ENCODE results near the gene SORCS2. TPM values are rescaled to one million over a fixed set of nuclear protein-coding genes. Genes with fewer than 3 reads are reported as not detected.

Gene SORCS2
- total RNA-seq, 1 experiment from 2014 or later = 0.15 TPM

DNA sequence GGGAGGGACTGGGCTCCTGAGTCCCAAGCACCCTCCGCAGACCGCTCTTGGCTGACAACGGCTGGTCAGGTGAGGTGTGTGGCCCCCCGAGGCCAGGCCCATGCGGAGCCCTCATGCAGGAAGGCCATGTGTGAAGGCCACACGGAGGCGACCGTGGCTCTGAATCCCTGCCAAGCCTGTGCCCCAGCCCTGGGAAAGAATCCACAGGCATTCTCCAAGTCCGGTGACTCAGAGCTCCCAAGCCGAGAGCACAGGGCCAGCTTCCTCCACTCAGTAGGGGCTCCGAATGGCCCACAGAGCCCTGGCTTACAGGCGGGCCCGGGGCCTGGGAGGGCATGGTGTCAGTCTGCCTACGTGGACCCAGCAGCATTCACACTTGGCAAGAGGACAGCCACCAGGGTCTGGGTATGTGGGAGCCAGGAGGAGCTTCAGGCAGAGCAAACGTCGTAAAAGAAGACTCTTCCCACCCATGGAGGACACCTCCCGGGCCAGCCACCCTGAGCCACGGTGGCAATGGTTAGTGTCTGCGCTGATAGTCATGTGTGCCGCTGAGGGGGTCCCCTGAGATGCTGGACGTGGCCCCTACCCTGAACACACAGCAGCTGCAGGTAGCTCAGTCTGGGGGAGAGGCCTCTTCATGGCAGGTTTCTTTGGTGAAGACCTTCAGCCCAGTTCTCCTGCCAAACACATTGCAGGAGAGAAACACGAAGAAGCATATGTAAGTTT, 136.7 kb downstream of the SORCS2 start:
- TF ChIP-seq TCF7L2 (IDR thresholded peaks at IDR 0.05; ENCODE audit: low read depth, low read length) = no peak
- no peak for TF ChIP-seq SIN3A (IDR thresholded peaks at IDR 0.05; ENCODE audit: borderline replicate concordance, insufficient read depth, low read depth, low read length)
- TF ChIP-seq POLR2AphosphoS5 (IDR thresholded peaks at IDR 0.05; ENCODE audit: low read depth, low read length) = no peak
- no peak for TF ChIP-seq REST (IDR thresholded peaks at IDR 0.05; ENCODE audit: insufficient read depth in 1 of 2, low read depth in 2 of 2, low read length in 1 of 2)
- TF ChIP-seq CTCF (IDR thresholded peaks at IDR 0.05) = no peak
- intact Hi-C loops (cut with micrococcal nuclease; ENCODE audit: unreplicated experiment) = no loop called here
- peaks cover 4% of the 10 kb centered on the region; the same call in 1 of the 2 replicates for H3K4me1 ChIP-seq (ENCODE audit: control insufficient read depth, insufficient read depth, low read length)
- ChIA-PET POLR2A (no interaction called here), CTCF (interaction anchor here (0.6 kb wide), 1 partner anchor 27 kb away, joined by 4 read pairs; no protein-coding TSS in a partner anchor)
- no peak overlapping the region for H3K27ac ChIP-seq (ENCODE audit: low read length)
- H3K27me3 ChIP-seq (ENCODE audit: control insufficient read depth, insufficient read depth, low read length) = no peaks in the 10 kb centered on the region
- no peaks in the 10 kb centered on the region for H3K36me3 ChIP-seq (ENCODE audit: control insufficient read depth, insufficient read depth, low read length)
- ATAC-seq = peak; percentile 71
- in situ Hi-C loops (cut with HindIII; ENCODE audit: low pct_unique_long_range_greater_than_20kb, low sequenced_read_pairs) = no loop called here
- BruUV-seq (replicated peaks) = no TSS peak
- no peak overlapping the region for H3K4me3 ChIP-seq (ENCODE audit: low read depth in 2 of 2, low read length in 2 of 2)
- H3K9me3 ChIP-seq (ENCODE audit: control insufficient read depth, insufficient read depth, low read depth, low read length) = no peaks in the 10 kb centered on the region
- DNase-seq (ENCODE audit: low read depth, low spot score) = no peak

- CTCF ChIA-PET = no interaction called here
- no TSS peak for BruUV-seq (replicated peaks)
- in situ Hi-C loops (cut with HindIII; ENCODE audit: low pct_unique_long_range_greater_than_20kb, low sequenced_read_pairs) (no loop called here), intact Hi-C loops (cut with micrococcal nuclease; ENCODE audit: unreplicated experiment) (no loop called here)
- POLR2A ChIA-PET = no interaction called here
- Histone ChIP-seq H3K9me3 (ENCODE audit: control insufficient read depth, insufficient read depth, low read depth, low read length) (no peaks in the 10 kb centered on the region), H3K27ac (ENCODE audit: low read length) (no peak overlapping the region), H3K36me3 (ENCODE audit: control insufficient read depth, insufficient read depth, low read length) (no peaks in the 10 kb centered on the region), H3K4me3 (ENCODE audit: low read depth in 2 of 2, low read length in 2 of 2) (no peak overlapping the region), H3K27me3 (ENCODE audit: control insufficient read depth, insufficient read depth, low read length) (no peaks in the 10 kb centered on the region), H3K4me1 (ENCODE audit: control insufficient read depth, insufficient read depth, low read length) (peaks cover 4% of the 10 kb centered on the region; the same call in 1 of the 2 replicates)
- DNase-seq (ENCODE audit: low read depth, low spot score) (no peak), ATAC-seq (no peak)
- no peak for TF ChIP-seq REST (IDR thresholded peaks at IDR 0.05; ENCODE audit: insufficient read depth in 1 of 2, low read depth in 2 of 2, low read length in 1 of 2)
- no peak for TF ChIP-seq CTCF (IDR thresholded peaks at IDR 0.05)
- TF ChIP-seq TCF7L2 (IDR thresholded peaks at IDR 0.05; ENCODE audit: low read depth, low read length) = no peak
- no peak for TF ChIP-seq POLR2AphosphoS5 (IDR thresholded peaks at IDR 0.05; ENCODE audit: low read depth, low read length)
- no peak for TF ChIP-seq SIN3A (IDR thresholded peaks at IDR 0.05; ENCODE audit: borderline replicate concordance, insufficient read depth, low read depth, low read length)
These were observed 137.8 kb downstream of the SORCS2 start for GRCh38 chr4:7330031-7330596.

Measured in Panc1 (cell line).